Measurements from ENCODE around the gene PRR13.

PRR13 gene

GRCh38 chr12:53493610-53494391 lies 52.3 kb downstream of the PRR13 start:
- no peak for DNase-seq (ENCODE audit: low spot score)

All from HuH-7 (cell line).